Caco-2 (cell line): ENCODE measurements around the gene MUL1. TPM values are rescaled to one million over a fixed set of nuclear protein-coding genes. Genes with fewer than 3 reads are reported as not detected.

Experiments used
- BruUV-seq: library from RNA; stranded (reverse); fragments of 400-500 nt; replicated peaks from 2 replicates; lab custom pipeline; 2021; lab: Mats Ljungman, UMichigan
- CTCF ChIA-PET: fragments of 300-600 bp; sonication (Branson Sonifier 250); formaldehyde crosslinking; loops from one replicate; lab custom pipeline; 2022; ENCODE audit warnings: antibody characterized with exemption; lab: Charles Lee
- POLR2A ChIA-PET: fragments of 300-600 bp; sonication (Branson Sonifier 250); formaldehyde crosslinking; loops from one replicate; lab custom pipeline; 2022; ENCODE audit warnings: antibody characterized with exemption; lab: Charles Lee
- DNase-seq, 2 experiments: peaks; one replicate each; pipeline versions ENCODE4 v3.0.0 to v3.0.0-alpha.2; 2020 to 2022
- H3K27me3 ChIP-seq: replicated peaks from 2 replicates; pipeline ENCODE4 v1.6.0; 2011; ENCODE audit warnings: low read length; ENCODE audit not compliant: control insufficient read depth, insufficient read depth
- H3K36me3 ChIP-seq: 2 replicates; pipeline ENCODE4 v1.5.1; 2011; ENCODE audit warnings: low read length; ENCODE audit not compliant: control insufficient read depth, insufficient read depth
- H3K4me1 ChIP-seq: fragments of 250-450 bp; sonication (Bioruptor Pico); 2 replicates; pipeline ENCODE4 v1.5.1; 2020; ENCODE audit warnings: mild to moderate bottlenecking
- H3K4me3 ChIP-seq: 2 replicates; pipeline ENCODE4 v1.5.1; 2011; ENCODE audit warnings: low read depth, mild to moderate bottlenecking, control low read depth, low read length
- H3K9me3 ChIP-seq: fragments of 250-450 bp; sonication (Bioruptor Pico); 2 replicates; pipeline ENCODE4 v1.5.1; 2020; ENCODE audit warnings: mild to moderate bottlenecking, moderate library complexity
- H3K27ac Mint-ChIP-seq: one replicate; pipeline ENCODE4 v1.8.0; 2022; ENCODE audit warnings: mixed read lengths; ENCODE audit not compliant: unreplicated experiment
- H3K27me3 Mint-ChIP-seq: one replicate; pipeline ENCODE4 v1.8.0; 2022; ENCODE audit warnings: mixed read lengths; ENCODE audit not compliant: insufficient read depth, unreplicated experiment
- H3K36me3 Mint-ChIP-seq: one replicate; pipeline ENCODE4 v1.8.0; 2022; ENCODE audit warnings: mild to moderate bottlenecking, mixed read lengths; ENCODE audit not compliant: insufficient read depth, unreplicated experiment
- H3K4me1 Mint-ChIP-seq: one replicate; pipeline ENCODE4 v1.8.0; 2022; ENCODE audit warnings: low read depth, mixed read lengths; ENCODE audit not compliant: unreplicated experiment
- H3K4me3 Mint-ChIP-seq: one replicate; pipeline ENCODE4 v1.8.0; 2022; ENCODE audit warnings: mild to moderate bottlenecking, moderate library complexity, mixed read lengths; ENCODE audit not compliant: unreplicated experiment
- H3K9me3 Mint-ChIP-seq: one replicate; pipeline ENCODE4 v1.8.0; 2022; ENCODE audit warnings: mixed read lengths; ENCODE audit not compliant: unreplicated experiment
- intact Hi-C: fragments of 100-400 bp; cut with micrococcal nuclease; formaldehyde crosslinking; loops from one replicate; pipeline ENCODE4 v1.10.0; 2022; ENCODE audit not compliant: unreplicated experiment
- total RNA-seq: library from RNA; stranded (reverse); gene quantifications from 2 replicates; pipeline ENCODE4 v1.2.3, GENCODE V29; 2022
- TF ChIP-seq, protein P1 (sequence below), 2 experiments: fragments of 200-600 bp in 1 of 2; IDR thresholded peaks; 1 replicate in 1 of 2; 2 replicates in 1 of 2; pipeline versions ENCODE4 v1.5.1 to v1.8.0; 2011 to 2022; ENCODE audit warnings: antibody characterized with exemption in 1 of 2, control low read depth in 1 of 2, inconsistent platforms in 1 of 2, low read depth in 1 of 2, low read length in 1 of 2, mild to moderate bottlenecking in 1 of 2, moderate library complexity in 1 of 2; ENCODE audit not compliant: insufficient read depth in 1 of 2, severe bottlenecking in 1 of 2, unreplicated experiment in 1 of 2

Gene MUL1
- total RNA-seq, 1 experiment from 2014 or later, result 18.3 TPM

GRCh38 chr1:20530901-20531300, 22.9 kb upstream of the MUL1 start:
- ChIA-PET POLR2A (no interaction called here), CTCF (no interaction called here)
- no peaks in the 10 kb centered on the region for H3K27me3 Mint-ChIP-seq
- H3K27ac Mint-ChIP-seq, result no peak overlapping the region
- DNase-seq, result no peak
- TF ChIP-seq, protein P1, sequence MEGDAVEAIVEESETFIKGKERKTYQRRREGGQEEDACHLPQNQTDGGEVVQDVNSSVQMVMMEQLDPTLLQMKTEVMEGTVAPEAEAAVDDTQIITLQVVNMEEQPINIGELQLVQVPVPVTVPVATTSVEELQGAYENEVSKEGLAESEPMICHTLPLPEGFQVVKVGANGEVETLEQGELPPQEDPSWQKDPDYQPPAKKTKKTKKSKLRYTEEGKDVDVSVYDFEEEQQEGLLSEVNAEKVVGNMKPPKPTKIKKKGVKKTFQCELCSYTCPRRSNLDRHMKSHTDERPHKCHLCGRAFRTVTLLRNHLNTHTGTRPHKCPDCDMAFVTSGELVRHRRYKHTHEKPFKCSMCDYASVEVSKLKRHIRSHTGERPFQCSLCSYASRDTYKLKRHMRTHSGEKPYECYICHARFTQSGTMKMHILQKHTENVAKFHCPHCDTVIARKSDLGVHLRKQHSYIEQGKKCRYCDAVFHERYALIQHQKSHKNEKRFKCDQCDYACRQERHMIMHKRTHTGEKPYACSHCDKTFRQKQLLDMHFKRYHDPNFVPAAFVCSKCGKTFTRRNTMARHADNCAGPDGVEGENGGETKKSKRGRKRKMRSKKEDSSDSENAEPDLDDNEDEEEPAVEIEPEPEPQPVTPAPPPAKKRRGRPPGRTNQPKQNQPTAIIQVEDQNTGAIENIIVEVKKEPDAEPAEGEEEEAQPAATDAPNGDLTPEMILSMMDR (IDR thresholded peaks at IDR 0.05; ENCODE audit: insufficient read depth in 1 of 2, low read depth in 1 of 2, low read length in 1 of 2, severe bottlenecking in 1 of 2, unreplicated experiment in 1 of 2), result no peak
- no TSS peak for BruUV-seq
- no peaks in the 10 kb centered on the region for H3K36me3 ChIP-seq
- H3K36me3 Mint-ChIP-seq, result no peaks in the 10 kb centered on the region
- H3K4me1 Mint-ChIP-seq, result peaks cover 21% of the 10 kb centered on the region
- H3K4me1 ChIP-seq, result peaks cover 14% of the 10 kb centered on the region; the same call in 1 of the 2 replicates
- H3K9me3 ChIP-seq, result no peaks in the 10 kb centered on the region
- intact Hi-C loops, result no loop called here
- H3K4me3 Mint-ChIP-seq, result no peak overlapping the region
- H3K9me3 Mint-ChIP-seq, result no peaks in the 10 kb centered on the region
- no peaks in the 10 kb centered on the region for H3K27me3 ChIP-seq
- no peak overlapping the region for H3K4me3 ChIP-seq

DNA sequence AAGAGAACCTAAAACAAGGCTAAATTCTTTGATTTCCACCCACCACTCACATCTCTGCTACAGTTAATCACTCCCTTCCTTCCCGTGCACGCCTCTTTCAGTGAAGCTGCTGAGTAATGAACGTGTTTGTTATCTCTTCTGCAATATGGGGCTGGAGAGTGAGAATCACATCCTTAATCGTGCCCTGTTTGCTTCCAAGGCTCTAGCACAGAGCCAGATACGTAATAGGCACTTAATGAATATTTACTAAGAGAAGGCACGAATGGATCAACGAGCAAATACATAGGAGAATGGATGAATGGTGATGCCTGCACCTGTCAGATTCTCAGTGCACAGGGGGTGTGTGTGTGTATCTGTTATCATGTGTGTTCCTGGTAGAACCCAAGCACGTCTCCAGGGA, 22.4 kb upstream of the MUL1 start:
- TF ChIP-seq, protein P1 (IDR thresholded peaks at IDR 0.05; ENCODE audit: insufficient read depth in 1 of 2, low read depth in 1 of 2, low read length in 1 of 2, severe bottlenecking in 1 of 2, unreplicated experiment in 1 of 2), result no peak
- Mint-ChIP-seq H3K4me1 (peaks cover 21% of the 10 kb centered on the region), H3K27me3 (no peaks in the 10 kb centered on the region), H3K36me3 (no peaks in the 10 kb centered on the region), H3K4me3 (no peak overlapping the region), H3K27ac (peak overlapping the region; percentile 30), H3K9me3 (no peaks in the 10 kb centered on the region)
- Histone ChIP-seq H3K4me3 (no peak overlapping the region), H3K36me3 (no peaks in the 10 kb centered on the region), H3K9me3 (no peaks in the 10 kb centered on the region), H3K27me3 (no peaks in the 10 kb centered on the region), H3K4me1 (peaks cover 14% of the 10 kb centered on the region; the same call in 1 of the 2 replicates)
- CTCF ChIA-PET, result no interaction called here
- no TSS peak for BruUV-seq
- no peak for DNase-seq
- intact Hi-C loops, result no loop called here
- POLR2A ChIA-PET, result no interaction called here

- H3K4me1 Mint-ChIP-seq, result peaks cover 3% of the 10 kb centered on the region
- no peak overlapping the region for H3K27ac Mint-ChIP-seq
- no peaks in the 10 kb centered on the region for H3K27me3 Mint-ChIP-seq
- no peaks in the 10 kb centered on the region for H3K9me3 Mint-ChIP-seq
- intact Hi-C loops, result no loop called here
- no peak overlapping the region for H3K4me3 Mint-ChIP-seq
- no TSS peak for BruUV-seq
- H3K36me3 Mint-ChIP-seq, result no peaks in the 10 kb centered on the region
- DNase-seq, result no peak
- no peak overlapping the region for H3K4me3 ChIP-seq
- peaks cover 3% of the 10 kb centered on the region; the same call in 1 of the 2 replicates for H3K4me1 ChIP-seq
- no peaks in the 10 kb centered on the region for H3K36me3 ChIP-seq
- H3K27me3 ChIP-seq, result no peaks in the 10 kb centered on the region
- TF ChIP-seq, protein P1 (IDR thresholded peaks at IDR 0.05; ENCODE audit: insufficient read depth in 1 of 2, low read depth in 1 of 2, low read length in 1 of 2, severe bottlenecking in 1 of 2, unreplicated experiment in 1 of 2), result no peak
- no peaks in the 10 kb centered on the region for H3K9me3 ChIP-seq
- POLR2A ChIA-PET, result no interaction called here
- CTCF ChIA-PET, result no interaction called here
Observed at GRCh38 chr1:20528221-20528620, 20.3 kb upstream of the MUL1 start.
